Limb (tissue), 2 donors: ENCODE data around the gene GGA2.

ENCODE experiments used
- DNase-seq, 2 donors: peaks; one replicate each; pipeline ENCODE4 v3.0.0-alpha.2; 2016; ENCODE audit errors: extremely low spot score in 2 of 2

Gene GGA2

DNA sequence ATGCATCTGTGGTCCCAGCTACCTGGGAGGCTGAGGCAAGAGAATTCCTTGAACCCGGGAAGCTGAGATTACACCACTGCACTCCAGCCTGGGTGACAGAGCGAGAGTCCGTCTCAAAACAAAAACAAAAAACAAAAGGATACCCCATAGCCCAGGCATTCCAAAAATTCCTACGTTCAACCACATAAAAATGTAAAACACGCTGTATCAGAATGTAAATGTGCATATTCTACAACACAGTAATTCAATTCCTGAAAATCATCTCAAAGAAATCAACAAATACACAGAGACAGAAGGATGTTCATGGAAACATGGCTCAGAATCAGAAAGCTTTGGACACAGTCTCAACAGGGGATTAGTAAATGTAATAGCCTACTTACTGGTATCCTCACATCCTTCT, 90.3 kb downstream of the GGA2 start:
- no peak for DNase-seq

- DNase-seq = no peak
Observed at GRCh38 chr16:23416816-23417215, 93.5 kb downstream of the GGA2 start.

DNA sequence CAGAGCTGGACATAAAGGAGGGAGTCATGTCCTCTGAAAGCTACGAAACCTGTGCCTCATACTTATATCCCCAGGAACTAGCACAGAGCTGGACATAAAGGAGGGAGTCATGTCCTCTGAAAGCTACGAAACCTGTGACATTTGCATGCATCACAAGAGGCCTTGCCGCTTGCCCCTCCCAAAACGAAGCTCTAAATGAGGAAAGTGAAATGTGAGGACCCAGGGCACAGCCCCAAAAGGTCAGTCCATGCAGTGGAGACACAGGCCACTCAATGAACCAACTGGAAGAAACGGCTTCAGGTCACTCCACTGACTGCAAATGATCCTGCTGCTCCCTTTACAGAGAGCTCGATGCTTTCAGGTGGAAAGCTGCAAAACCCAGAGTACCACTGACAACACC, 95.6 kb downstream of the GGA2 start:
- no peak for DNase-seq
